Left renal cortex interstitium (tissue), 4 donors: ENCODE measurements around the gene TRABD2B. TPM values are rescaled to one million over a fixed set of nuclear protein-coding genes. Genes with fewer than 3 reads are reported as not detected.

ENCODE experiments used
- DNase-seq, 4 donors: peaks; one replicate each; pipeline ENCODE4 v3.0.0-alpha.2; 2013; ENCODE audit warnings: low read depth in 4 of 4, low spot score in 2 of 4, missing footprints in 1 of 4
- polyA plus RNA-seq, 4 donors: library from polyadenylated mRNA; unstranded; fragments of 120-200 nt; gene quantifications; one replicate each; pipeline ENCODE4 v1.2.1, GENCODE V29; 2013; ENCODE audit not compliant: insufficient read length in 4 of 4

TRABD2B gene
- polyA plus RNA-seq, 4 donors: 13.9 to 29.5 (median 23.1) TPM

DNA sequence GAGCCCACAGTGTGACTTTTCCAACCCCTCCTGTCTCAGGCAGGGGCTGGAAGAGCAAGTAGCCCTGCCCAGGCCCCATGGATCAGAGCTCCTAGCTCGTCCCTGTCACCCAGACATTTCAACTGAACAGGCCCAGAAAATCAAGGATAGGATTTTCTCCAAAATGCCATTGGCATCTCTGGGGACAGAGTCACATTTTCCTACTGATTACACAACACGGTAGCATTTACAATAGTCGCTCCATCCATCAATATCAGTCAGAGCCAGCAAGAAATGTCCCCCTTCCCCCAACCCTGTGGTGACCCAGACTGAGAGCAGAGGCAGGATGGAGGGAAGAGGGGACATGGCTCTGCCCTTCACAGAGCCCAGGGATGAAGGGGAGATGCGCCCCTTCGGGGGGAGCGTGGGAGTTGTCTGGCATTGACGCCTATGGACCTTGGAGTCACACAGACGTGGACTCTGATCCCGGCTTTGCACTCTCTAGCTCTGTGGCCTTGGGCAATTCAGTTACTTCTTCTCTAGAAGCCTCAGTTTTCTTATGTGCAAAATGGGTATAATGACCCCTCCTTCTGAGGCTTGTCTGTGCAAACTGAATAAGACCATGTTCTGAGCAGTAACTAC, 283.7 kb downstream of the TRABD2B start:
- DNase-seq: no peak

- no peak for DNase-seq
Observed at GRCh38 chr1:47712596-47713299, 284.4 kb downstream of the TRABD2B start.

GRCh38 chr1:47711848-47712492, 285.2 kb downstream of the TRABD2B start:
- no peak for DNase-seq

DNA sequence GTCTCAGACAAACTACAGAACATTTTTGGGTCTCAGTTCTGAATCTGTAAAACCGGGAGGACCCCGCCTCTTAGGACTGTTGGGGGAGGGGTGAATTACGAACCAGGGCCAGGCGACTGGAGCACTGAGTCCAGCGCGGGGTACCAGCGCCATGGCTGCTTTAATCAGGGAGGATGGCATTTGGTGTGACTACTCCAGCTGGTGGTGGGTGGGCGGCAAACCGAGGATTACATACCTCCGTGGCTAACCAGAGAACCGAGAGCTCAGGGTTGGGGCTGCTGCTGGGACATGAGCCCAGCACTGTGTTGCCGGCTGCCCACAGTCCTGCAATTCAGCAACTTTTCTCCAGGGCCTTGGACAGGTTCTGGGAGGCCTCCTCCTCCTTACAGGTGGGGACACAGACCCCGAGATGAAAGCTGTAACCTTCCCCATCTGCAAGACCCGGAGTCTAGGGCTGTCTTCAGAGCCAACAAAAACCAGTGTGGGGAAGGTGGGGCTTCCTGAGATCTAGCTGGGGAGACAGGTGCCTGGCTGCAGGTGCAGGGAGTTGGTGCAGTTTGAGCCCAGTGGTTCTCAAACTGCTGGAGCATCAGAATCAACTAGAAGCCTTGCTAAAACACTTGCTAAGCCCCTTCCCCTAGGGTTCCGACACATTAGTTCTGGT, 285.9 kb downstream of the TRABD2B start:
- DNase-seq: no peak

Other genes with a start within 250 kb of the TRABD2B start
- 10 to 100 TPM; 13.0 to 20.6 (median 14.9) TPM for gene SLC5A9, start 225.3 kb upstream of the TRABD2B start, polyA plus RNA-seq